SK-N-SH (cell line): ENCODE data around the gene CAPS. TPM values are rescaled to one million over a fixed set of nuclear protein-coding genes. Genes with fewer than 3 reads are reported as not detected.

Source experiments
- EP300 ChIP-seq, 2 experiments: IDR thresholded peaks; 2 replicates each; pipeline versions ENCODE4 v1.4.0 to v1.6.1; 2012; ENCODE audit warnings: borderline replicate concordance in 1 of 2, low read depth in 1 of 2, low read length in 1 of 2
- RCOR1 ChIP-seq: fragments of 150-350 bp; IDR thresholded peaks from 2 replicates; pipeline ENCODE4 v1.6.1; 2017; ENCODE audit warnings: antibody characterized with exemption, low read length
- TAF1 ChIP-seq: IDR thresholded peaks from 2 replicates; pipeline ENCODE4 v1.6.1; 2012; ENCODE audit warnings: low read depth, mild to moderate bottlenecking, low read length, moderate library complexity, borderline replicate concordance
- polyA plus RNA-seq, 3 experiments: library from polyadenylated mRNA; depleted of rRNA; stranded (reverse); fragments of >200 nt; gene quantifications; 2 replicates each; pipeline ENCODE4 v1.2.3, GENCODE V29; 2012

The CAPS gene
- polyA plus RNA-seq, 1 of the 3 experiments (the other 2 are of a cell fraction) = 13.4 TPM

DNA sequence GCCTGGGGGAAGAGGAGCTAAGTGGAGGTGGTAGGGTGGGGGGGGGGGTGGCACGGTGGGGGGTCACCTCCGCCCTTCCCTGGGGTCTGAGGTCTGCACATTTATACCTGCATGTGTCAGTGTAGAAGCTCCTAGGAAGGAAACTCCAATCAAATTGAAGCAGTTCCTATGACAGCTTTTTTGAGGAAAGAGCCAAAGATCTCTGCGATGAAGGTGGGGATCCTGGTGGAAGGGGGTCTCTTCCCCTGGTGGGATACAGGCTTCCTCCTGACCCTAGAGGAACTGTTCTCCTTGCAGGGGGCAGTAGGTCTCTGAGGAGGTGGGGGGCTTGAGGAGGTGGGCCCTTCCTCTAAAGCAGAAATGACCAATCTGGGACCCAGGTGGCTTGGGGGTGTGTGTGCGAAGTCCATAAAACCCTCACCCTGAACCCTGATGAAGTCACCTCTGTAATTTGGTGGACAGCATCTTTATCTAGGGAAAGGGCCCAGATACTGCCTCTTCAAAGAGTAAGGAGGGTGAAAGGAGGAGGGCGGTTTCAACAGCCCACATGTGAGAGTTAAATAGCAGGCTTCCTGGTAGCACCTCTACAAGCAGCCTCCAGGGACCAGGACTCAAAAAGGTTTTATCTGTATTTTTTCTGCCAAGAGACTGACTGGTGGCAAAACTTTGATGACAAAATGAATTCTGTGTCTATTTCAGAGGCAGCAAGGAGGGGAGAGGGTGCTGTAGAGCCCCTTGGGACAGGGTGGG, 50.9 kb downstream of the CAPS start (continued):
- TF ChIP-seq TAF1 = no peak
- no peak for TF ChIP-seq EP300 (IDR thresholded peaks at IDR 0.05; ENCODE audit: borderline replicate concordance in 1 of 2, low read depth in 1 of 2, low read length in 1 of 2)
- no peak for TF ChIP-seq RCOR1

Other genes with a start within 250 kb of the CAPS start
- 112 and 116 TPM in 2 replicates for gene MICOS13, start 233.7 kb upstream of the CAPS start, polyA plus RNA-seq (2012; rRNA removed)
- gene HSD11B1L, start 233.2 kb upstream of the CAPS start, polyA plus RNA-seq (2012; rRNA removed) = 52.0 and 53.3 TPM in 2 replicates
- gene RPL36, start 224.0 kb upstream of the CAPS start, polyA plus RNA-seq (2012; rRNA removed) = 871 and 1,383 TPM in 2 replicates
- gene LONP1, start 194.1 kb upstream of the CAPS start, polyA plus RNA-seq (2012; rRNA removed) = 75.4 and 111 TPM in 2 replicates
- gene CATSPERD, start 193.6 kb upstream of the CAPS start, polyA plus RNA-seq (2012; rRNA removed) = not detected in 2 replicates
- gene PRR22, start 129.5 kb upstream of the CAPS start, polyA plus RNA-seq (2012; rRNA removed) = 0.82 and 0.91 TPM in 2 replicates
- gene DUS3L, start 123.1 kb upstream of the CAPS start, polyA plus RNA-seq (2012; rRNA removed) = 44.0 and 45.2 TPM in 2 replicates
- 0.54 and 0.99 TPM in 2 replicates for gene NRTN, start 109.2 kb upstream of the CAPS start, polyA plus RNA-seq (2012; rRNA removed)
- gene FUT6, start 74.6 kb upstream of the CAPS start, polyA plus RNA-seq (2012; rRNA removed) = not detected in 2 replicates
- gene FUT3, start 62.8 kb upstream of the CAPS start, polyA plus RNA-seq (2012; rRNA removed) = not detected in 2 replicates
- gene FUT5, start 43.7 kb upstream of the CAPS start, polyA plus RNA-seq (2012; rRNA removed) = not detected in 2 replicates
- 386 and 534 TPM in 2 replicates for gene NDUFA11, start 10.5 kb upstream of the CAPS start, polyA plus RNA-seq (2012; rRNA removed)
- gene VMAC, start 9.4 kb upstream of the CAPS start, polyA plus RNA-seq (2012; rRNA removed) = 6.5 and 9.1 TPM in 2 replicates
- gene RANBP3, start 63.9 kb downstream of the CAPS start, polyA plus RNA-seq (2012; rRNA removed) = 71.8 and 84.0 TPM in 2 replicates
- gene RFX2, start 196.2 kb downstream of the CAPS start, polyA plus RNA-seq (2012; rRNA removed) = 10.0 and 12.6 TPM in 2 replicates
- gene ACSBG2, start 221.4 kb downstream of the CAPS start, polyA plus RNA-seq (2012; rRNA removed) = not detected in 2 replicates